WTC11 (cell line): ENCODE measurements around the gene GPRC5C. TPM values are rescaled to one million over a fixed set of nuclear protein-coding genes. Genes with fewer than 3 reads are reported as not detected.

ENCODE experiments used
- ATAC-seq: fragments of 200-7000 bp; cut with Tn5 transposase; 2 replicates; pipeline ENCODE4 v1.10.0; 2021; ENCODE audit warnings: mild to moderate bottlenecking, moderate library complexity
- CTCF ChIA-PET: fragments of 300-600 bp; sonication (Branson Sonifier 250); formaldehyde crosslinking; loops from one replicate; lab custom pipeline; 2021; ENCODE audit warnings: antibody characterized with exemption; lab: Charles Lee
- POLR2A ChIA-PET: fragments of 350-600 bp; sonication (Branson Sonifier 250); formaldehyde crosslinking; loops from one replicate; lab custom pipeline; 2021; ENCODE audit warnings: antibody characterized with exemption; lab: Charles Lee
- DNase-seq: peaks from one replicate; pipeline ENCODE4 v3.0.0; 2021; ENCODE audit warnings: low spot score
- H3K27ac Mint-ChIP-seq: 2 replicates; pipeline ENCODE4 v1.8.0; 2021; ENCODE audit warnings: mixed read lengths
- H3K27me3 Mint-ChIP-seq: 2 replicates; pipeline ENCODE4 v1.8.0; 2021; ENCODE audit warnings: low read depth, mild to moderate bottlenecking, moderate library complexity, mixed read lengths
- H3K36me3 Mint-ChIP-seq: 2 replicates; pipeline ENCODE4 v1.8.0; 2021; ENCODE audit warnings: mixed read lengths
- H3K4me1 Mint-ChIP-seq: 2 replicates; pipeline ENCODE4 v1.8.0; 2022; ENCODE audit warnings: mixed read lengths
- H3K4me3 Mint-ChIP-seq: 2 replicates; pipeline ENCODE4 v1.8.0; 2021; ENCODE audit warnings: mild to moderate bottlenecking, moderate library complexity, mixed read lengths
- H3K9me3 Mint-ChIP-seq: 2 replicates; pipeline ENCODE4 v1.8.0; 2021; ENCODE audit warnings: mixed read lengths
- ARID4B ChIP-seq: sonication (generic); formaldehyde crosslinking; IDR thresholded peaks from 2 replicates; pipeline ENCODE4 v1.8.0; 2023; ENCODE audit warnings: missing genetic modification reagents, mild to moderate bottlenecking, borderline replicate concordance
- ESRRA ChIP-seq: sonication (generic); formaldehyde crosslinking; IDR thresholded peaks from 2 replicates; pipeline ENCODE4 v1.8.1; 2022; ENCODE audit warnings: mild to moderate bottlenecking, missing genetic modification reagents, borderline replicate concordance
- FOXK1 ChIP-seq: sonication (generic); formaldehyde crosslinking; IDR thresholded peaks from 2 replicates; pipeline ENCODE4 v1.8.0; 2022; ENCODE audit warnings: mild to moderate bottlenecking, moderate library complexity, missing genetic modification reagents
- GTF2I ChIP-seq: fragments of 250-450 bp; sonication (Bioruptor Pico); conservative IDR thresholded peaks from 2 replicates; pipeline ENCODE4 v1.4.0; 2021; ENCODE audit warnings: mild to moderate bottlenecking
- JUN ChIP-seq: sonication (generic); formaldehyde crosslinking; IDR thresholded peaks from 2 replicates; pipeline ENCODE4 v1.8.0; 2023; ENCODE audit warnings: mild to moderate bottlenecking, missing genetic modification reagents
- NFYB ChIP-seq: sonication (generic); formaldehyde crosslinking; conservative IDR thresholded peaks from 2 replicates; pipeline ENCODE4 v1.8.0; 2022; ENCODE audit warnings: low read depth, missing genetic modification reagents
- TEAD1 ChIP-seq: sonication (generic); formaldehyde crosslinking; IDR thresholded peaks from 2 replicates; pipeline ENCODE4 v1.8.0; 2022; ENCODE audit warnings: mild to moderate bottlenecking, missing genetic modification reagents
- TEAD4 ChIP-seq: sonication (generic); formaldehyde crosslinking; IDR thresholded peaks from 2 replicates; pipeline ENCODE4 v1.8.0; 2022; ENCODE audit warnings: mild to moderate bottlenecking, missing genetic modification reagents
- USF2 ChIP-seq: sonication (generic); formaldehyde crosslinking; IDR thresholded peaks from 2 replicates; pipeline ENCODE4 v1.8.1; 2023; ENCODE audit warnings: mild to moderate bottlenecking, missing genetic modification reagents, moderate library complexity
- ZNF317 ChIP-seq: sonication (generic); formaldehyde crosslinking; IDR thresholded peaks from 2 replicates; pipeline ENCODE4 v1.8.1; 2023; ENCODE audit warnings: low read depth, mild to moderate bottlenecking, moderate library complexity, missing genetic modification reagents, borderline replicate concordance
- ZNF416 ChIP-seq: fragments of 250-450 bp; sonication (Bioruptor Pico); IDR thresholded peaks from 2 replicates; pipeline ENCODE4 v1.9.0; 2021; ENCODE audit warnings: mild to moderate bottlenecking, inconsistent platforms
- total RNA-seq: library from RNA; stranded (reverse); gene quantifications from 3 replicates; pipeline ENCODE4 v1.2.3, GENCODE V29; 2021
- TF ChIP-seq, protein P1 (sequence below): sonication (generic); formaldehyde crosslinking; IDR thresholded peaks from 2 replicates; pipeline ENCODE4 v1.8.0; 2022; ENCODE audit warnings: mild to moderate bottlenecking, missing genetic modification reagents
- TF ChIP-seq, protein P2 (sequence below): sonication (generic); formaldehyde crosslinking; IDR thresholded peaks from 2 replicates; pipeline ENCODE4 v1.8.1; 2022; ENCODE audit warnings: mild to moderate bottlenecking, moderate library complexity, missing genetic modification reagents
- TF ChIP-seq, protein P3 (sequence below): fragments of 250-450 bp; sonication (Bioruptor Pico); IDR thresholded peaks from 2 replicates; pipeline ENCODE4 v1.9.0; 2021; ENCODE audit warnings: mild to moderate bottlenecking
- TF ChIP-seq, protein P4 (sequence below): sonication (generic); formaldehyde crosslinking; IDR thresholded peaks from 2 replicates; pipeline ENCODE4 v1.8.0; 2022; ENCODE audit warnings: missing genetic modification reagents
- TF ChIP-seq, protein P5 (sequence below): sonication (generic); formaldehyde crosslinking; IDR thresholded peaks from 2 replicates; pipeline ENCODE4 v1.8.1; 2022; ENCODE audit warnings: missing genetic modification reagents, borderline replicate concordance

Gene GPRC5C
- total RNA-seq, 1 experiment from 2014 or later: 19.6 TPM

DNA sequence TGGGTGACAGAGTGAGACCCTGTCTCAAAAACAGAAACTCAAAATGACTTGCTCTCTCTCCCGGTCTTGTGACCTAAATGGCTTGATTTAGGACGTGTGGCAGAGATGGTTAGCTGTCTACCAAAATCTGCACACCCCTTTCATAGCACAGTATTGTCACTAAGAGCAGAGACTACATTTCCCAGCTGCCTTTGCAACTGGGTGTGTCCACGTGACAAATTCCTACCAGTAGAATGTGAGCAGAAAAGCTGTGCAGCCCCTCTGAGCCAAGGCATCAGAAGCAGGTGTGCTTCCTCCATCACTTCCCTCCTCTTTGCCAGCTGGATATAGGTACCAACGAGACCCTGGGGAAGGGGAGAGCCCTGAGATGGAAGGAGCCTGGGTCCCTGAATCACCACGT, 39.0 kb upstream of the GPRC5C start:
- H3K36me3 Mint-ChIP-seq: no peaks in the 10 kb centered on the region
- no peak overlapping the region for H3K27ac Mint-ChIP-seq
- H3K9me3 Mint-ChIP-seq: no peaks in the 10 kb centered on the region
- peaks cover 12% of the 10 kb centered on the region for H3K4me1 Mint-ChIP-seq
- ChIA-PET CTCF (interaction anchor here (0.8 to 5.9 kb wide), 6 partner anchors 11 to 45 kb away, joined by 3 to 48 read pairs (median 4); partner anchors contain the start of gene BTBD17), POLR2A (interaction anchor here (0.9 to 1.2 kb wide), 2 partner anchors 10 to 61 kb away, joined by 3 to 11 read pairs; no protein-coding TSS in a partner anchor)
- peak; percentile 86 for ATAC-seq
- TF ChIP-seq USF2 (CRISPR knock-in tag) (peak; percentile 94), TEAD1 (CRISPR knock-in tag) (no peak), ESRRA (CRISPR knock-in tag) (no peak), GTF2I (CRISPR knock-in tag) (no peak), FOXK1 (no peak), NFYB (CRISPR knock-in tag) (peak; percentile 56), ARID4B (CRISPR knock-in tag) (no peak)
- TF ChIP-seq, protein P1, sequence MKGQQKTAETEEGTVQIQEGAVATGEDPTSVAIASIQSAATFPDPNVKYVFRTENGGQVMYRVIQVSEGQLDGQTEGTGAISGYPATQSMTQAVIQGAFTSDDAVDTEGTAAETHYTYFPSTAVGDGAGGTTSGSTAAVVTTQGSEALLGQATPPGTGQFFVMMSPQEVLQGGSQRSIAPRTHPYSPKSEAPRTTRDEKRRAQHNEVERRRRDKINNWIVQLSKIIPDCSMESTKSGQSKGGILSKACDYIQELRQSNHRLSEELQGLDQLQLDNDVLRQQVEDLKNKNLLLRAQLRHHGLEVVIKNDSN (CRISPR knock-in tag): peak; percentile 93
- TF ChIP-seq, protein P2, sequence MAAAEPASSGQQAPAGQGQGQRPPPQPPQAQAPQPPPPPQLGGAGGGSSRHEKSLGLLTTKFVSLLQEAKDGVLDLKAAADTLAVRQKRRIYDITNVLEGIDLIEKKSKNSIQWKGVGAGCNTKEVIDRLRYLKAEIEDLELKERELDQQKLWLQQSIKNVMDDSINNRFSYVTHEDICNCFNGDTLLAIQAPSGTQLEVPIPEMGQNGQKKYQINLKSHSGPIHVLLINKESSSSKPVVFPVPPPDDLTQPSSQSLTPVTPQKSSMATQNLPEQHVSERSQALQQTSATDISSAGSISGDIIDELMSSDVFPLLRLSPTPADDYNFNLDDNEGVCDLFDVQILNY (CRISPR knock-in tag): no peak
- TF ChIP-seq, protein P3, sequence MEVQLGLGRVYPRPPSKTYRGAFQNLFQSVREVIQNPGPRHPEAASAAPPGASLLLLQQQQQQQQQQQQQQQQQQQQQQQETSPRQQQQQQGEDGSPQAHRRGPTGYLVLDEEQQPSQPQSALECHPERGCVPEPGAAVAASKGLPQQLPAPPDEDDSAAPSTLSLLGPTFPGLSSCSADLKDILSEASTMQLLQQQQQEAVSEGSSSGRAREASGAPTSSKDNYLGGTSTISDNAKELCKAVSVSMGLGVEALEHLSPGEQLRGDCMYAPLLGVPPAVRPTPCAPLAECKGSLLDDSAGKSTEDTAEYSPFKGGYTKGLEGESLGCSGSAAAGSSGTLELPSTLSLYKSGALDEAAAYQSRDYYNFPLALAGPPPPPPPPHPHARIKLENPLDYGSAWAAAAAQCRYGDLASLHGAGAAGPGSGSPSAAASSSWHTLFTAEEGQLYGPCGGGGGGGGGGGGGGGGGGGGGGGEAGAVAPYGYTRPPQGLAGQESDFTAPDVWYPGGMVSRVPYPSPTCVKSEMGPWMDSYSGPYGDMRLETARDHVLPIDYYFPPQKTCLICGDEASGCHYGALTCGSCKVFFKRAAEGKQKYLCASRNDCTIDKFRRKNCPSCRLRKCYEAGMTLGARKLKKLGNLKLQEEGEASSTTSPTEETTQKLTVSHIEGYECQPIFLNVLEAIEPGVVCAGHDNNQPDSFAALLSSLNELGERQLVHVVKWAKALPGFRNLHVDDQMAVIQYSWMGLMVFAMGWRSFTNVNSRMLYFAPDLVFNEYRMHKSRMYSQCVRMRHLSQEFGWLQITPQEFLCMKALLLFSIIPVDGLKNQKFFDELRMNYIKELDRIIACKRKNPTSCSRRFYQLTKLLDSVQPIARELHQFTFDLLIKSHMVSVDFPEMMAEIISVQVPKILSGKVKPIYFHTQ: no peak
- DNase-seq: no peak
- no peak overlapping the region for H3K4me3 Mint-ChIP-seq
- H3K27me3 Mint-ChIP-seq: no peaks in the 10 kb centered on the region; the same call in 1 of the 2 replicates

- POLR2A ChIA-PET: interaction anchor here (0.9 to 1.2 kb wide), 2 partner anchors 11 to 61 kb away, joined by 3 to 11 read pairs; no protein-coding TSS in a partner anchor
- Mint-ChIP-seq H3K4me1 (peaks cover 11% of the 10 kb centered on the region; the same call in 1 of the 2 replicates), H3K9me3 (no peaks in the 10 kb centered on the region), H3K4me3 (no peak overlapping the region), H3K27ac (no peak overlapping the region), H3K36me3 (no peaks in the 10 kb centered on the region), H3K27me3 (no peaks in the 10 kb centered on the region; the same call in 1 of the 2 replicates)
- CTCF ChIA-PET: interaction anchor here (0.8 to 5.9 kb wide), 8 partner anchors 11 to 61 kb away, joined by 3 to 48 read pairs (median 4); partner anchors contain the start of gene BTBD17
- ATAC-seq (no peak), DNase-seq (no peak)
- TF ChIP-seq ZNF416 (CRISPR knock-in tag) (no peak), TEAD4 (CRISPR knock-in tag) (no peak), ZNF317 (CRISPR knock-in tag) (no peak), JUN (no peak)
- TF ChIP-seq, protein P4, sequence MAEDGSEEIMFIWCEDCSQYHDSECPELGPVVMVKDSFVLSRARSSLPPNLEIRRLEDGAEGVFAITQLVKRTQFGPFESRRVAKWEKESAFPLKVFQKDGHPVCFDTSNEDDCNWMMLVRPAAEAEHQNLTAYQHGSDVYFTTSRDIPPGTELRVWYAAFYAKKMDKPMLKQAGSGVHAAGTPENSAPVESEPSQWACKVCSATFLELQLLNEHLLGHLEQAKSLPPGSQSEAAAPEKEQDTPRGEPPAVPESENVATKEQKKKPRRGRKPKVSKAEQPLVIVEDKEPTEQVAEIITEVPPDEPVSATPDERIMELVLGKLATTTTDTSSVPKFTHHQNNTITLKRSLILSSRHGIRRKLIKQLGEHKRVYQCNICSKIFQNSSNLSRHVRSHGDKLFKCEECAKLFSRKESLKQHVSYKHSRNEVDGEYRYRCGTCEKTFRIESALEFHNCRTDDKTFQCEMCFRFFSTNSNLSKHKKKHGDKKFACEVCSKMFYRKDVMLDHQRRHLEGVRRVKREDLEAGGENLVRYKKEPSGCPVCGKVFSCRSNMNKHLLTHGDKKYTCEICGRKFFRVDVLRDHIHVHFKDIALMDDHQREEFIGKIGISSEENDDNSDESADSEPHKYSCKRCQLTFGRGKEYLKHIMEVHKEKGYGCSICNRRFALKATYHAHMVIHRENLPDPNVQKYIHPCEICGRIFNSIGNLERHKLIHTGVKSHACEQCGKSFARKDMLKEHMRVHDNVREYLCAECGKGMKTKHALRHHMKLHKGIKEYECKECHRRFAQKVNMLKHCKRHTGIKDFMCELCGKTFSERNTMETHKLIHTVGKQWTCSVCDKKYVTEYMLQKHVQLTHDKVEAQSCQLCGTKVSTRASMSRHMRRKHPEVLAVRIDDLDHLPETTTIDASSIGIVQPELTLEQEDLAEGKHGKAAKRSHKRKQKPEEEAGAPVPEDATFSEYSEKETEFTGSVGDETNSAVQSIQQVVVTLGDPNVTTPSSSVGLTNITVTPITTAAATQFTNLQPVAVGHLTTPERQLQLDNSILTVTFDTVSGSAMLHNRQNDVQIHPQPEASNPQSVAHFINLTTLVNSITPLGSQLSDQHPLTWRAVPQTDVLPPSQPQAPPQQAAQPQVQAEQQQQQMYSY (CRISPR knock-in tag): no peak
- TF ChIP-seq, protein P2 (CRISPR knock-in tag): no peak
- TF ChIP-seq, protein P5, sequence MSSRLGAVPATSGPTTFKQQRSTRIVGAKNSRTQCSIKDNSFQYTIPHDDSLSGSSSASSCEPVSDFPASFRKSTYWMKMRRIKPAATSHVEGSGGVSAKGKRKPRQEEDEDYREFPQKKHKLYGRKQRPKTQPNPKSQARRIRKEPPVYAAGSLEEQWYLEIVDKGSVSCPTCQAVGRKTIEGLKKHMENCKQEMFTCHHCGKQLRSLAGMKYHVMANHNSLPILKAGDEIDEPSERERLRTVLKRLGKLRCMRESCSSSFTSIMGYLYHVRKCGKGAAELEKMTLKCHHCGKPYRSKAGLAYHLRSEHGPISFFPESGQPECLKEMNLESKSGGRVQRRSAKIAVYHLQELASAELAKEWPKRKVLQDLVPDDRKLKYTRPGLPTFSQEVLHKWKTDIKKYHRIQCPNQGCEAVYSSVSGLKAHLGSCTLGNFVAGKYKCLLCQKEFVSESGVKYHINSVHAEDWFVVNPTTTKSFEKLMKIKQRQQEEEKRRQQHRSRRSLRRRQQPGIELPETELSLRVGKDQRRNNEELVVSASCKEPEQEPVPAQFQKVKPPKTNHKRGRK (CRISPR knock-in tag): no peak
Measured at GRCh38 chr17:74393346-74393942, 38.4 kb upstream of the GPRC5C start.
